ENCODE data around the gene ACTL6B.

ACTL6B gene

DNA sequence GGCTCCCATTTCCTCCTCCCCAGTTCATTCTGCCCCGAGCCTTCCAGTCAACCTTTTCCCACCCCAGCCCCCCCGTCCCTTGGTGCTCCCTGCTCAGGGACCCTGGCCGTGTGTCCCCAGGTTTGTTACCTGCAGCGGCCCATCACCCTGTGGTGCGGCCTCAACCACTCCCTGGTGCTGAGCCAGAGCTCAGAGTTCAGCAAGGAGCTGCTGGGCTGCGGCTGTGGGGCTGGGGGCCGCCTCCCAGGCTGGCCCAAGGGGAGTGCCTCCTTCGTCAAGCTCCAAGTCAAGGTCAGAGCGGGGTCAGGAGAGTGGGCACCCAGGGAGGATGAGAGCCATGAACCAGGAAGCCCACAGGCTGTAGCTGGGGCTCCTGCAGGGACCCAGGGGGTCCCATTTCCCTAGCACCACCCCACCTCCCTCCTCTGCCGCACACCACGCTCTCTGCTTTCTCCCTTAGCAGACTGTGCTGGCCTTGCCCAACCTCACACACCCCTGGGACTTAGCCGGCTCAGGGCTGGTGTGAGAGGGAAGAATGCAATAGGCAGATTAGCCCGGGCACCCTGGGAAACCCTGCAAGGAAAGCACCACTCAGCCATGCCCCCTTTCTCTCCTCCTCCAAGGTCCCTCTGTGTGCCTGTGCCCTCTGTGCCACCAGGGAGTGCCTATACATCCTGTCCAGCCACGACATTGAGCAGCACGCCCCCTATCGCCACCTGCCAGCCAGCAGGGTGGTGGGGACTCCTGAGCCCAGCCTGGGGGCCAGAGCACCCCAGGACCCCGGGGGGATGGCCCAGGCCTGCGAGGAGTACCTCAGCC is 56.1 kb downstream of the ACTL6B start:
- no peak for DNase-seq

DNA sequence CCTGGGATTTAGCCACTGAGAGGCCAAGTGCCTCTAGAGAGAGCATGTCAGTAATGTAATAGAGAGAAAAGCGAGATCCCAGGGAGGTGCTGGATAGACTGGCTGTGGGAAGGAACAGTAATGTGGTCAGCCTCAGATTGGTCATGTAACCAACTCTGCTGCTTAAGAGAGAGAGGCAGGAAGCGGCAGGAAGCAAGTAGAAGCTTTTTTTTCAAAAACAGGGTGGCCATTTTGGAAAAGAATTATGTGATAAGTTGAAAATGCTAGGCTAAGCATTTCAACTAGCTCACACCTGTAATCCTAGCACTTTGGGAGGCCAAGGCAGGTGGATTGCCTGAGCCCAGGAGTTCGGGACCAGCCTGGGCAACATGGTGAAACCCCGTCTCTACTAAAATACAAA is 57.8 kb downstream of the ACTL6B start:
- no peak for DNase-seq

DNA sequence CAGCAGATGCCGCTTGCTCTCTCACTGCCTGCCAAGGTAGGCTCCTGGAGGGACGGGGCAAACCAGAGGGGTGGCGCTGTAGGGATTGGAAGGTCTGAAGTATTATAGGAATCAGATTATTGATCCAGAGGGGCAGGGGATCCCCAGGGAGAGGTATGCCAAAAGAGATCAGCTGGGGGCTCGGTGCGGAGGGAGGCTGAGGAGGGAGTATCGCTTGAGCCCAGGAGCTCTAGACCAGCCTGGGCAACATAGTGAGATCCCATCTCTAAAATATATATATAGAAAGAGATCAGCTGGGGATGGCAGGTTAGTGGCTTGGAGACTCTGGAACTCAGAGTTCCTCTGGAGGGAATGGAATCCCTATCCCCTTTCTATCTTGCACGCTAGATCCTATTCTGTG is 61.1 kb downstream of the ACTL6B start:
- DNase-seq: no peak

Data from femur (tissue), 1 donor.